Gastroesophageal sphincter (tissue), 4 donors: Measurements from ENCODE around the gene FHIP1A. TPM values are rescaled to one million over a fixed set of nuclear protein-coding genes. Genes with fewer than 3 reads are reported as not detected.
A peak's percentile ranks its signal among the peaks of the same experiment; 100 is the strongest.

Experiments
- ATAC-seq: fragments of 150-250 bp; one replicate; pipeline ENCODE4 v1.9.1; 2016; ENCODE audit warnings: mild to moderate bottlenecking, moderate library complexity
- H3K27ac ChIP-seq, 4 donors: fragments of 200-600 bp; sonication (generic) in 3 of 4; 1 replicate in 3 of 4; 2 replicates in 1 of 4; pipeline ENCODE4 v1.5.1; 2016 to 2019
- H3K27me3 ChIP-seq: fragments of 200-600 bp; sonication (generic); one replicate; pipeline ENCODE4 v1.5.1; 2019
- H3K36me3 ChIP-seq, 2 donors: fragments of 200-600 bp; sonication (generic); one replicate each; pipeline ENCODE4 v1.5.1; 2019; ENCODE audit warnings: control low read depth in 1 of 2
- H3K4me1 ChIP-seq, 3 donors: fragments of 200-600 bp; sonication (generic); 1 replicate in 2 of 3; 2 replicates in 1 of 3; pipeline ENCODE4 v1.5.1; 2016 to 2019; ENCODE audit warnings: control low read depth in 2 of 3
- H3K4me3 ChIP-seq, 2 donors: fragments of 200-600 bp; sonication (generic); one replicate each; pipeline ENCODE4 v1.5.1; 2019; ENCODE audit warnings: mild to moderate bottlenecking in 1 of 2, moderate library complexity in 1 of 2
- H3K9me3 ChIP-seq, 3 donors: fragments of 200-600 bp; sonication (generic); one replicate each; pipeline ENCODE4 v1.5.1; 2017 to 2019; ENCODE audit warnings: control low read depth in 2 of 3
- CTCF ChIP-seq, 4 experiments: fragments of 200-600 bp in 2 of 4; fragments of 450-650 bp in 2 of 4; sonication (generic) in 1 of 4; IDR thresholded peaks; one replicate each; pipeline ENCODE4 v1.5.1; 2017 to 2019; ENCODE audit warnings: antibody characterized with exemption in 4 of 4, mild to moderate bottlenecking in 2 of 4, moderate library complexity in 2 of 4
- EP300 ChIP-seq: sonication (generic); formaldehyde crosslinking; IDR thresholded peaks from one replicate; pipeline ENCODE4 v1.6.1; 2017; ENCODE audit warnings: antibody characterized with exemption, mild to moderate bottlenecking
- POLR2A ChIP-seq, 2 donors: fragments of 450-650 bp; IDR thresholded peaks; one replicate each; pipeline ENCODE4 v1.6.1; 2017; ENCODE audit warnings: antibody characterized with exemption in 2 of 2, mild to moderate bottlenecking in 2 of 2, moderate library complexity in 1 of 2
- POLR2AphosphoS5 ChIP-seq: sonication (generic); formaldehyde crosslinking; IDR thresholded peaks from one replicate; pipeline ENCODE4 v1.6.1; 2017; ENCODE audit warnings: antibody characterized with exemption
- WGBS, 2 donors: methylation state at CpG; one replicate each; pipeline ENCODE4 v1.1.5; 2018; ENCODE audit warnings: low coverage in 1 of 2; 5-methylcytosine and 5-hydroxymethylcytosine counted together
- total RNA-seq, 4 donors: library from RNA; depleted of rRNA; stranded (reverse); fragments of >200 nt; gene quantifications; one replicate each; pipeline ENCODE4 v1.1.0, GENCODE V29; 2016

FHIP1A gene
- total RNA-seq, 4 donors from 2014 or later: 3.3 to 19.5 (median 4.9) TPM

GRCh38 chr4:151407018-151407417, 2.0 kb upstream of the FHIP1A start:
- no peak for TF ChIP-seq POLR2A (IDR thresholded peaks at IDR 0.05)
- TF ChIP-seq EP300: no peak
- no peak for TF ChIP-seq POLR2AphosphoS5
- TF ChIP-seq CTCF (IDR thresholded peaks at IDR 0.05): no peak
- Histone ChIP-seq H3K4me1 (peaks cover 0 to 21% (median 12%) of the 10 kb centered on the region in 3 donors), H3K27ac (no peak overlapping the region), H3K36me3 (no peaks in the 10 kb centered on the region), H3K9me3 (no peaks in the 10 kb centered on the region), H3K4me3 (no peak overlapping the region), H3K27me3 (no peaks in the 10 kb centered on the region)
- WGBS, 2 donors: 100% methylated on average over 2 of the region's 4 CpGs
- no peak for ATAC-seq

GRCh38 chr4:151407466-151408379, 1.3 kb upstream of the FHIP1A start:
- TF ChIP-seq CTCF (IDR thresholded peaks at IDR 0.05): no peak
- TF ChIP-seq EP300: no peak
- TF ChIP-seq POLR2AphosphoS5: no peak
- Histone ChIP-seq H3K4me3 (peak overlapping the region in 1 of 2 donors; percentile 60), H3K9me3 (no peaks in the 10 kb centered on the region), H3K36me3 (no peaks in the 10 kb centered on the region), H3K27me3 (no peaks in the 10 kb centered on the region), H3K4me1 (peaks cover 0 to 21% (median 12%) of the 10 kb centered on the region in 3 donors), H3K27ac (peak overlapping the region in 2 of 4 donors; percentile 48 to 65)
- ATAC-seq: no peak
- WGBS, 2 donors: 62 to 94% methylated on average over 2 to 4 of the region's 29 CpGs

- peak overlapping the region; percentile 35 to 60 for H3K4me3 ChIP-seq
- no peaks in the 10 kb centered on the region for H3K27me3 ChIP-seq
- 8 to 18% methylated on average over 6 to 7 of the region's 8 CpGs for WGBS, 2 donors
- H3K4me1 ChIP-seq: peaks cover 0 to 21% (median 12%) of the 10 kb centered on the region in 3 donors
- TF ChIP-seq EP300 (no peak), CTCF (IDR thresholded peaks at IDR 0.05) (no peak), POLR2AphosphoS5 (no peak), POLR2A (IDR thresholded peaks at IDR 0.05) (no peak)
- no peak for ATAC-seq
- no peaks in the 10 kb centered on the region for H3K36me3 ChIP-seq
- peak overlapping the region in 3 of 4 donors; percentile 48 to 73 (median 65) for H3K27ac ChIP-seq
- H3K9me3 ChIP-seq: no peaks in the 10 kb centered on the region
Observed at GRCh38 chr4:151408380-151408629, 671 bp upstream of the FHIP1A start.

GRCh38 chr4:151409470-151410313, 716 bp downstream of the FHIP1A start:
- WGBS, 2 donors: 10 to 35% methylated on average over 4 to 9 of the region's 27 CpGs
- peak overlapping the region in 1 of 4 donors; percentile 65 for H3K27ac ChIP-seq
- H3K27me3 ChIP-seq: no peaks in the 10 kb centered on the region
- no peak for ATAC-seq
- no peaks in the 10 kb centered on the region for H3K36me3 ChIP-seq
- peak overlapping the region; percentile 35 to 60 for H3K4me3 ChIP-seq
- peaks cover 0 to 21% (median 12%) of the 10 kb centered on the region in 3 donors for H3K4me1 ChIP-seq
- H3K9me3 ChIP-seq: no peaks in the 10 kb centered on the region
- TF ChIP-seq POLR2AphosphoS5: no peak
- no peak for TF ChIP-seq CTCF (IDR thresholded peaks at IDR 0.05)
- TF ChIP-seq POLR2A (IDR thresholded peaks at IDR 0.05): no peak
- no peak for TF ChIP-seq EP300
